ENCODE results near the gene GTPBP6.
"Not testable (repeated sequence)": the region's sequence is repeated elsewhere in the genome, so short reads cannot be mapped to it uniquely, and the experiment has no call there.

- TF ChIP-seq POLR2AphosphoS5, CTCF, POLR2A (IDR thresholded peaks at IDR 0.05): not testable (repeated sequence)
Observed at GRCh38 chrX:351324-351641, 32.7 kb upstream of the GTPBP6 start.
